Fibroblast of the aortic adventitia (primary cell): ENCODE results near the gene PLEKHJ1. TPM values are rescaled to one million over a fixed set of nuclear protein-coding genes. Genes with fewer than 3 reads are reported as not detected.

Experiments
- DNase-seq: peaks from one replicate; pipeline ENCODE4 v3.0.0-alpha.2; 2010; ENCODE audit warnings: low read depth
- H3K4me3 ChIP-seq: 2 replicates; pipeline ENCODE4 v1.5.1; 2011; ENCODE audit warnings: low read depth, mild to moderate bottlenecking, control low read depth, low read length, moderate library complexity
- total RNA-seq: library from RNA; depleted of rRNA; stranded (reverse); fragments of >200 nt; gene quantifications from 2 replicates; pipeline ENCODE4 v1.2.3, GENCODE V29; 2012; ENCODE audit warnings: low replicate concordance
- TF ChIP-seq, protein P1 (sequence below): IDR thresholded peaks from 2 replicates; pipeline ENCODE4 v1.5.1; 2011; ENCODE audit warnings: mild to moderate bottlenecking, low read length, control low read depth, inconsistent platforms; ENCODE audit not compliant: insufficient read depth

The PLEKHJ1 gene
- total RNA-seq, 1 donor, result 33.4 TPM

DNA sequence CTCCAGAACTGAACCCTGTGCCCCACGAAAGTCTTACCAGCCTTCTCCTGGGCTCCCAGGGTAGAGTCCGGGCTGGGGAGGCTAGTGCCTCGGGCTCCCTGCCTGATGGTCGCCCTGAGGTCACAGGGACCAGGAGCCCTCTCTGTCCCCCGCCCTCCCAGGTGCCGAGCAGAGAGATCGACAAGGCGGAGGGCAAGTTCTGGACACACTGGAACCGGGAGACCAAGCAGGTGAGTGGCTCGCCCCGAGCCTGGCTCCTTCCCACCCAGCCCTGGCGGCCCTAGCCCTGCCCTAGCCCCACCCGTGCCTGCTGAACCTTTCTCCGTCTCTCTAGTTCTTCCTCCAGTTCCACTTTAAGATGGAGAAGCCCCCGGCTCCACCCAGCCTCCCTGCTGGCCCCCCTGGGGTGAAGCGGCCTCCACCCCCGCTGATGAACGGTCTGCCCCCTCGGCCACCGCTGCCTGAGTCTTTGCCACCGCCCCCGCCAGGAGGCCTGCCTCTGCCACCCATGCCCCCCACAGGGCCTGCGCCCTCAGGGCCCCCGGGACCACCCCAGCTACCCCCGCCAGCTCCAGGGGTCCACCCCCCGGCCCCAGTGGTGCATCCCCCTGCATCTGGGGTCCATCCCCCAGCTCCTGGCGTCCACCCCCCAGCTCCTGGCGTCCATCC is 11.4 kb upstream of the PLEKHJ1 start:
- no peak overlapping the region for H3K4me3 ChIP-seq
- no peak for DNase-seq
- TF ChIP-seq, protein P1, sequence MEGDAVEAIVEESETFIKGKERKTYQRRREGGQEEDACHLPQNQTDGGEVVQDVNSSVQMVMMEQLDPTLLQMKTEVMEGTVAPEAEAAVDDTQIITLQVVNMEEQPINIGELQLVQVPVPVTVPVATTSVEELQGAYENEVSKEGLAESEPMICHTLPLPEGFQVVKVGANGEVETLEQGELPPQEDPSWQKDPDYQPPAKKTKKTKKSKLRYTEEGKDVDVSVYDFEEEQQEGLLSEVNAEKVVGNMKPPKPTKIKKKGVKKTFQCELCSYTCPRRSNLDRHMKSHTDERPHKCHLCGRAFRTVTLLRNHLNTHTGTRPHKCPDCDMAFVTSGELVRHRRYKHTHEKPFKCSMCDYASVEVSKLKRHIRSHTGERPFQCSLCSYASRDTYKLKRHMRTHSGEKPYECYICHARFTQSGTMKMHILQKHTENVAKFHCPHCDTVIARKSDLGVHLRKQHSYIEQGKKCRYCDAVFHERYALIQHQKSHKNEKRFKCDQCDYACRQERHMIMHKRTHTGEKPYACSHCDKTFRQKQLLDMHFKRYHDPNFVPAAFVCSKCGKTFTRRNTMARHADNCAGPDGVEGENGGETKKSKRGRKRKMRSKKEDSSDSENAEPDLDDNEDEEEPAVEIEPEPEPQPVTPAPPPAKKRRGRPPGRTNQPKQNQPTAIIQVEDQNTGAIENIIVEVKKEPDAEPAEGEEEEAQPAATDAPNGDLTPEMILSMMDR, result no peak

DNA sequence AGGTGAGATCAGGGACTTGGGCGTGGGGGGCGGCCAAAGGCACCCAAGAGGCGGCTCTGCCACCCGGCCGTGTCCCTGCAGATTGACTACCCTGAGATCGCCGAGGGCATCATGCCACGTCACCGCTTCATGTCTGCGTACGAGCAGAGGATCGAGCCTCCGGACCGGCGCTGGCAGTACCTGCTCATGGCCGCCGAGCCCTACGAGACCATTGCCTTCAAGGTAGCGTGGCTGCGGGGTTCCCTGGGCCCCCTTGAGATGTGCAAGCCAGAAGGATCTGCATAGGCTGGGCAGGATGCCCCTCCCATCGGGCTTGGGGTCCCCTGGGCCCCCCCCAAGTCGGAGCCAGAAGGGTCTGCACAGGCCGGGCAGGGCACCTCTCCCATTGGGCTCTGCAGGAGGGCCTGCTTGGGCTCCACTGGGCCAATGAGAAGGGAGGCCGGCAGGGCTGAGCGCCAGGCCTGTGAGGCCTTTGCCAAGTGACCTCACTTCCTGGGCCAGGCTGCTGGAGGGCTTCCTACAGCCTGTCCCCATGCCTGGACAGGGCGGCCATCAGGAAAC is 10.8 kb upstream of the PLEKHJ1 start:
- no peak overlapping the region for H3K4me3 ChIP-seq
- TF ChIP-seq, protein P1, result no peak
- DNase-seq, result peak; percentile 56

DNA sequence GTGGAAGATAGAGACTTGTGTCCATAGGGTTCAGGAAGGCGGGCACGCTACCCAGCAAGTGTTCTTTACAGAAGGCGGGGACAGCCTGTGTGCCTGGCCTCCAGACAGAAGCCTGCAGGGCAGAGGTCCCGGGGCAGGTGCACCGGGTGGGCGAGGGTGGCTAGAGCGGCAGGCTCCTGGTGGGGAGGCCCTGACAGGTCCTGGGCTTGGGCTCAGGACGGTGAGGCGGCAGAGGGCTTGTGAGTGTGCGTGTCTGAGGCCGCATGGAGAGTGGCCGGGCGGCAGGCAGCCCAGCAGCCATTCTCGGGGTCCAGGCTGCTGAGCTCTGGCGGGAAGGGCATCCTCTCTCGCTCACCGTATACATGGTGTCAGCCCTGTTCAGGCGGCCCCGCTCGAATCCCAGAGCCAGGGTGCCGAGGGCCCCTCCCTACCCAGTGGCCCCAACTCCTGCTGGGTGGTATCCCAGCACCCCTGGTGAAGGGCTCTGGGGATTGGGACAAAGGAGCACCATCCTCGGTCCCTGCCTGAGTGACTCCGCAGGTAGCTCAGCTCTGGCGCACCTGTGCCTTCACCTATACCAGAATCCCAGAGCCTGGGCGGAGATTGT is 10.0 kb upstream of the PLEKHJ1 start:
- DNase-seq, result no peak
- no peak overlapping the region for H3K4me3 ChIP-seq
- TF ChIP-seq, protein P1, result no peak

DNA sequence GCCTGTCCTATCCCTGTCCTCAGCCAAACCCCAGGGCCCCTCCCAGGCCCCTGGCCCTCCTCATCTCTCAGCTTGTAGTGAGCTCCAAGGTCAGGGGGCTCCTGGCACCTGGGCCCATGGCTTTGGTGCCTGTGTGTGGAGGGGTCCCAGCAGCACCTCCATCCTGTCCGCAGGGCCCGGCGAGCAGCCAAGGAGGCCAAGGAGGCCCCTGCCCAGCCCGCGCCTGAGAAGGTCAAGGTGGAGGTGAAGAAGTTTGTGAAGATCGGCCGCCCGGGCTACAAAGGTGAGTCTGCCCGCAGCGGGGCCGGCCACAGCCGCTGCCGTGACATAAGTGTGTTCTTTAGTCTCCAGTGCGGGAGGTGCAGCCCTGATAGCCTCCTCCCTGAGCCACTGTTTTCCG is 9.1 kb upstream of the PLEKHJ1 start:
- no peak for DNase-seq
- TF ChIP-seq, protein P1, result no peak

DNA sequence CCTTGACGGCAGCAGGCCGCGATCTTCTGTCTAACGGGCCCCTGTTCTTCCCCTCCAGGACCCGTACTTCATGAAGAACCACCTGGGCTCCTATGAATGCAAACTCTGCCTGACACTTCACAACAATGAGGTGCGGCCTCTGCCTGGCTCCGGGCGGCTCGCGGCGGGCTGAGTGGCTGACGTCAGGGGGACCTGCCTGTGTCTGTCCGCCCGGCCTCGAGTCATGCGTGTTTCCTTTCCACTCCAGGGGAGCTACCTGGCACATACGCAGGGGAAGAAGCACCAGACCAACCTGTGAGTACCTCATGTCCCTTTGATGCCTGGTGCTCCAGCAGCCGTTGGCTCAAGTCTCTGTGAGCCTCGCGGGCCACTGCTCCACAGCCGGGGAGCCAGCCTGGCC is 8.4 kb upstream of the PLEKHJ1 start:
- H3K4me3 ChIP-seq, result no peak overlapping the region
- TF ChIP-seq, protein P1, result no peak
- no peak for DNase-seq

More for the DNA sequence above, 9.1 kb upstream of the PLEKHJ1 start:
- no peak overlapping the region for H3K4me3 ChIP-seq

DNA sequence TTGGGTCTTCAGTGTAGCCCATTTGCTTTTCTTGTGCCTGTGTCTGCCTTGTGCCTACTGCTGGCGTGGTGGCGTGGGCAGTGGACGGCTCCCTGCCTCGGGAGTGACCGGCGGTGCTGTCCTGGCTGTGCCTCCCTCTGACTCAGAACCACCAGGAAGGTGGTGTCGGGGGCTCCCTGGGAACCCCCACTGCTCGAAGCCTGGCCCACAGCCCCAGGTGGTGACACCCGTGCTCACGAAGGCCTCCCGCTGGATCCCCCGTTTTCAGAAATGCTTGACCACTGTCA is 7.9 kb upstream of the PLEKHJ1 start:
- H3K4me3 ChIP-seq, result no peak overlapping the region
- DNase-seq, result no peak
- TF ChIP-seq, protein P1, result no peak
